Right renal pelvis (tissue), 4 donors: Measurements from ENCODE around the gene OR2V2. TPM values are rescaled to one million over a fixed set of nuclear protein-coding genes. Genes with fewer than 3 reads are reported as not detected.
"Not testable (repeated sequence)": the region's sequence is repeated elsewhere in the genome, so short reads cannot be mapped to it uniquely, and the experiment has no call there.

Experiments
- DNase-seq, 4 donors: peaks; one replicate each; pipeline ENCODE4 v3.0.0-alpha.2; 2013; ENCODE audit warnings: low read depth in 4 of 4, low spot score in 3 of 4, missing footprints in 1 of 4
- polyA plus RNA-seq, 4 donors: library from polyadenylated mRNA; unstranded; fragments of 120-200 nt; gene quantifications; one replicate each; pipeline ENCODE4 v1.2.1, GENCODE V29; 2013; ENCODE audit not compliant: insufficient read length in 4 of 4

Gene OR2V2
- under 1 TPM in 1 of 4 donors, not detected in 3; 0.01 TPM for polyA plus RNA-seq

- DNase-seq = not testable (repeated sequence)
These were observed at the start of gene OR2V2 for GRCh38 chr5:181146927-181147636. Gene OR2V2 (plus strand): TSS chr5:181147586. CDS start chr5:181154943, 7,357 bp downstream.

GRCh38 chr5:181097759-181098491 lies 49.5 kb upstream of the OR2V2 start:
- not testable (repeated sequence) for DNase-seq

GRCh38 chr5:181098762-181099601 lies 48.4 kb upstream of the OR2V2 start:
- no peak for DNase-seq

- DNase-seq = no peak
These were observed 47.7 kb upstream of the OR2V2 start for GRCh38 chr5:181099602-181100086.

GRCh38 chr5:181100121-181100875 lies 47.1 kb upstream of the OR2V2 start:
- no peak for DNase-seq

- not testable (repeated sequence) for DNase-seq
These were observed 46.2 kb upstream of the OR2V2 start for GRCh38 chr5:181101030-181101641.

- not testable (repeated sequence) for DNase-seq
These were observed 45.3 kb upstream of the OR2V2 start for GRCh38 chr5:181101930-181102674.

- not testable (repeated sequence) for DNase-seq
These were observed 43.2 kb upstream of the OR2V2 start for GRCh38 chr5:181104259-181104568.

- not testable (repeated sequence) for DNase-seq
These were observed 42.6 kb upstream of the OR2V2 start for GRCh38 chr5:181104606-181105390.

- DNase-seq = no peak
These were observed 41.9 kb upstream of the OR2V2 start for GRCh38 chr5:181105391-181106025.

- DNase-seq = no peak
These were observed 39.7 kb upstream of the OR2V2 start for GRCh38 chr5:181107699-181108098.

GRCh38 chr5:181108578-181109165 lies 38.7 kb upstream of the OR2V2 start:
- DNase-seq = no peak

- DNase-seq = no peak
These were observed 37.8 kb upstream of the OR2V2 start for GRCh38 chr5:181109489-181110013.

GRCh38 chr5:181111010-181111409 lies 36.4 kb upstream of the OR2V2 start:
- DNase-seq = no peak

GRCh38 chr5:181112476-181112875 lies 34.9 kb upstream of the OR2V2 start:
- no peak for DNase-seq

- DNase-seq = not testable (repeated sequence)
These were observed 33.8 kb upstream of the OR2V2 start for GRCh38 chr5:181113572-181113971.

- DNase-seq = no peak
These were observed 33.0 kb upstream of the OR2V2 start for GRCh38 chr5:181114284-181114843.
